SHP77 (cell line): ENCODE measurements around the gene SSX2B.
"Not testable (repeated sequence)": the region's sequence is repeated elsewhere in the genome, so short reads cannot be mapped to it uniquely, and the experiment has no call there.

Experiments
- DNase-seq, 2 experiments: peaks; one replicate each; lab custom pipeline; 2025; lab: John Stamatoyannopoulos, UW

Gene SSX2B, protein sequence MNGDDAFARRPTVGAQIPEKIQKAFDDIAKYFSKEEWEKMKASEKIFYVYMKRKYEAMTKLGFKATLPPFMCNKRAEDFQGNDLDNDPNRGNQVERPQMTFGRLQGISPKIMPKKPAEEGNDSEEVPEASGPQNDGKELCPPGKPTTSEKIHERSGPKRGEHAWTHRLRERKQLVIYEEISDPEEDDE

DNA sequence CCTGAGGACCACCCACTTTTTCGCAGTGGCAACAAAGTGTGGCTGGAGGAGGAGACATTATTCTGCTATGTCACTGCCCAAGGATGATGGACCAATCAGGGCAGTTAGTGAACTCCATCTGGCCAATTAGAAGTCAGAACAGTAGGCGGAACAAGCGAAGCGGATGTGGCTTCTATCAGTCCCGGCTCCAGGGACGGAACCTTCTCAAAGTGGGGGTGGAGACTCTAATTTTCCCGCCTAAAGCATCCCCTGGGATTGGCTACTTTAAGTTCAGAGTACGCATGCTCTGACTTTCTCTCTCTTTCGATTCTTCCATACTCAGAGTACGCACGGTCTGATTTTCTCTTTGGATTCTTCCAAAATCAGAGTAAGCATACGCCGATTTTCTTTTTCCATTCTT is at the start of gene SSX2B:
Gene SSX2B (plus strand): TSS at position 301 of the 400 bp plus-strand sequence. CDS start 1,429 bp downstream, outside the sequence.
- DNase-seq: not testable (repeated sequence)

DNA sequence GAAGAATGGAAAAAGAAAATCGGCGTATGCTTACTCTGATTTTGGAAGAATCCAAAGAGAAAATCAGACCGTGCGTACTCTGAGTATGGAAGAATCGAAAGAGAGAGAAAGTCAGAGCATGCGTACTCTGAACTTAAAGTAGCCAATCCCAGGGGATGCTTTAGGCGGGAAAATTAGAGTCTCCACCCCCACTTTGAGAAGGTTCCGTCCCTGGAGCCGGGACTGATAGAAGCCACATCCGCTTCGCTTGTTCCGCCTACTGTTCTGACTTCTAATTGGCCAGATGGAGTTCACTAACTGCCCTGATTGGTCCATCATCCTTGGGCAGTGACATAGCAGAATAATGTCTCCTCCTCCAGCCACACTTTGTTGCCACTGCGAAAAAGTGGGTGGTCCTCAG is 44.0 kb upstream of the SSX2B start, which contains the start of gene SSX2:
Gene SSX2 (minus strand): TSS at position 101 of the 400 bp plus-strand sequence. CDS start 1,429 bp downstream, outside the sequence.
- DNase-seq: not testable (repeated sequence)

DNA sequence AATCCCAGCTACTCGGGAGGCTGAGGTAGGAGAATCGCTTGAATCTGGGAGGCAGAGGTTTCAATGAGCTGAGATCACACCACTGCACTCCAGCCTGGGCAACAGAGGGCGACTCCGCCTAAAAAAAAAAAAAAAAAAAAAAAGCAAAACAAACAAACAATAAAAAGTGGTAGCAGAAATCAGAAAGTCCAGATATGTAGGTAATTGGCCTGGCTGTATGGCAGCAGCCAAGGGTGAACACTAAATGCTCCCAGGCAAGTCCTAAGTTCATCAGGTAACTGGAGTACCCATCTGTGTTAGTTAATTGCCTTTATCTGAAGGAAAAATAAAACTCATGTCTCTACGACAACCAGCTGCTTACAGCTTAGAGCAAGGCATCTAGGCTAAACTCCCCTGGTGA is 14.9 kb downstream of the SSX2B start:
- not testable (repeated sequence) for DNase-seq

DNA sequence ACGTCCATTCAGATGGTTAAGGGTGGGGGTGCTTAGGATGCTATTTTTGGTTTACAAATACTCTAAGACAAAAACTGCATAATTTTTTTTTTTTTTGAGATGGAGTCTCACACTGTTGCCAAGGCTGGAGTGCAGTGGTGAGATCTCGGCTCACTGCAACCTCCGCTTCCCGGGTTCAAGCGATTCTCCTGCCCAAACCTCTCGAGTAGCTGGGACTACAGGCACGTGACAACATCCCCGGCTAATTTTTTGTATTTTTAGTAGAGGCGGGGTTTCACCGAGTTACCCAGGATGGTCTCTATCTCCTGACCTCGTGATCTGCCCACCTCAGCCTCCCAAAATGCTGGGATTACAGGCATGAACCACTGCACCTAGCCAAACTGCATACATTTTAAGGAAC is 22.5 kb downstream of the SSX2B start:
- DNase-seq: not testable (repeated sequence)

DNA sequence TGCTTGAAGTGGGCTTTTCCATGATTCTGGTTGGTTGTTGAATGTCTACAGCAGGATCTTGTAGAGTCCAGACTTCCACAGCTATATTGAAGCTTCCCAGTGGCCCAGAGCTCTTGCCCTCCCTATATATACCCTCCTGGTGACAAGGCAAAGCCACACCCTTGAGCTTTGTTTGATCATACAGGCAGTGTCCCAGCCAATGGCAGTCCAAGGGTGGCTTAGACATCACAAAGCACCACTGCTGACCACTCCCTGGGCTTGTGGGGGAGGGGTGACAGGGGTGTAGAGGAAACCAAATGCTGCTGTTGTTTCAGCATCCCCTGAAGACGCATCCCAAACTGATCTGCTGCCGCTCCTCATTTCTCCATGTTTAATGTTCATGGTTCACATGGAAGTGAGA is 46.3 kb downstream of the SSX2B start, which contains the start of gene SPANXN5:
Gene SPANXN5 (minus strand): TSS at position 101 of the 400 bp plus-strand sequence. CDS start 79 bp downstream, at position 22.
- not testable (repeated sequence) for DNase-seq

DNA sequence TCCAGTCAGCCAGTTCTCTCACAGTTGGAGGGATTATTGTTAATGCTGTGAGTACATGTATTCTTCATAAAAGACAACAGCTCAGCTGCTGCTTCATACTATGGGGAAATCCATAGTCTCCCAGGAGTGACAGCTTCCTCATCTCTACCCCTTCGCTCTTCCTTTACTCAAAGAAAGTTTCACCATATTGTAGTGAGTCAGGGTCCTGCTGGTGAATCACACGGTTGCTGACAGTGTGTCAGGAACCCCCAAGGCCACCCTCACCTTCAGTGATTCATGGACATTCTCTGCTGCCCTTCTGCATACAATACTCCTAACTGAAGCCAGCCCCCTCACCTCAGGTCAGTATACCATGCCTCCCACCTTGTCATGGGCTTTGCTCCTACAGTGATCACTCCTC is 53.8 kb downstream of the SSX2B start:
- DNase-seq: not testable (repeated sequence)
